Neural cell (in vitro differentiated cells): ENCODE data around the gene CYRIA.

ENCODE experiments used
- EP300 ChIP-seq: fragments of 450-650 bp; conservative IDR thresholded peaks from 2 replicates; pipeline ENCODE4 v1.6.1; 2014; ENCODE audit warnings: antibody characterized with exemption, mild to moderate bottlenecking, moderate library complexity; ENCODE audit not compliant: poor library complexity, severe bottlenecking
- SMC3 ChIP-seq: fragments of 450-650 bp; conservative IDR thresholded peaks from 2 replicates; pipeline ENCODE4 v1.6.1; 2014; ENCODE audit warnings: antibody characterized with exemption, mild to moderate bottlenecking, moderate library complexity; ENCODE audit not compliant: poor library complexity
- TAF1 ChIP-seq: IDR thresholded peaks from 2 replicates; pipeline ENCODE4 v1.6.1; 2012; ENCODE audit warnings: low read depth
- TF ChIP-seq, protein P1 (sequence below): fragments of 450-650 bp; IDR thresholded peaks from 2 replicates; pipeline ENCODE4 v1.5.1; 2014; ENCODE audit warnings: antibody characterized with exemption, mild to moderate bottlenecking, moderate library complexity; ENCODE audit not compliant: poor library complexity, severe bottlenecking

DNA sequence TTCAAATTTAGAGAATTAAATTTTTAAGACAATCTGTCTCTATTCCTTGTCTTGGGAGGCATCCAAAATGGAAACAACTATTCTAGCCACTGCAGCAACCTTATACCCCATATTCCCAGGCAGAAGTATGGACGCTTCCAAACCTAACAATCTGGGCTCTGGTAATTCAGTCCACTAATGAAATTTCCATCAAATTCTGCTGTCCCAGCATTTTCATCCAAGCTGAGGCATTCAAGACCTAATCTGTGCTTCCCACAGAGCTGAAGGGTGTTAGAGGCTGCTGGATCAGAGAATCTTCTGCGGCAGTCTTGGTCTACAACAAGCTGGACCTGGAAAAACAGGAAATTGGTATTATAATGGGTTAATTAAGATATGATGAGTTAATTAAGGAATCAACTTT, 42.5 kb upstream of the CYRIA start:
- TF ChIP-seq, protein P1, sequence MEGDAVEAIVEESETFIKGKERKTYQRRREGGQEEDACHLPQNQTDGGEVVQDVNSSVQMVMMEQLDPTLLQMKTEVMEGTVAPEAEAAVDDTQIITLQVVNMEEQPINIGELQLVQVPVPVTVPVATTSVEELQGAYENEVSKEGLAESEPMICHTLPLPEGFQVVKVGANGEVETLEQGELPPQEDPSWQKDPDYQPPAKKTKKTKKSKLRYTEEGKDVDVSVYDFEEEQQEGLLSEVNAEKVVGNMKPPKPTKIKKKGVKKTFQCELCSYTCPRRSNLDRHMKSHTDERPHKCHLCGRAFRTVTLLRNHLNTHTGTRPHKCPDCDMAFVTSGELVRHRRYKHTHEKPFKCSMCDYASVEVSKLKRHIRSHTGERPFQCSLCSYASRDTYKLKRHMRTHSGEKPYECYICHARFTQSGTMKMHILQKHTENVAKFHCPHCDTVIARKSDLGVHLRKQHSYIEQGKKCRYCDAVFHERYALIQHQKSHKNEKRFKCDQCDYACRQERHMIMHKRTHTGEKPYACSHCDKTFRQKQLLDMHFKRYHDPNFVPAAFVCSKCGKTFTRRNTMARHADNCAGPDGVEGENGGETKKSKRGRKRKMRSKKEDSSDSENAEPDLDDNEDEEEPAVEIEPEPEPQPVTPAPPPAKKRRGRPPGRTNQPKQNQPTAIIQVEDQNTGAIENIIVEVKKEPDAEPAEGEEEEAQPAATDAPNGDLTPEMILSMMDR = no peak
- no peak for TF ChIP-seq TAF1
- TF ChIP-seq SMC3 = no peak
- TF ChIP-seq EP300 = no peak
